IMR-90 (cell line): ENCODE measurements around the gene ZMYM4. TPM values are rescaled to one million over a fixed set of nuclear protein-coding genes. Genes with fewer than 3 reads are reported as not detected.

Source experiments
- ATAC-seq: fragments of 200-7000 bp; cut with Tn5 transposase; 2 replicates; pipeline ENCODE4 v1.9.1; 2020; ENCODE audit warnings: low read depth, mild to moderate bottlenecking, moderate library complexity
- BruUV-seq: library from RNA; stranded (reverse); fragments of 400-500 nt; replicated peaks from 2 replicates; lab custom pipeline; 2021; lab: Mats Ljungman, UMichigan
- CTCF ChIA-PET: fragments of 300-600 bp; formaldehyde crosslinking; extraction: SDS; loops from one replicate; lab custom pipeline; 2021; ENCODE audit warnings: antibody characterized with exemption; lab: Yijun Ruan, JAX
- POLR2A ChIA-PET: fragments of 300-600 bp; sonication (Branson Sonifier 250); formaldehyde crosslinking; loops from one replicate; lab custom pipeline; 2022; ENCODE audit warnings: antibody characterized with exemption; ENCODE audit not compliant: unreplicated experiment; lab: Charles Lee
- DNase-seq: peaks from one replicate; pipeline ENCODE4 v3.0.0; 2013
- H2AFZ ChIP-seq: replicated peaks from 2 replicates; pipeline ENCODE3; 2013; ENCODE audit warnings: low read length, mild to moderate bottlenecking; ENCODE audit not compliant: poor library complexity
- H2AK5ac ChIP-seq: 2 replicates; pipeline ENCODE4 v1.6.1; 2013; ENCODE audit warnings: low read depth, low read length, inconsistent platforms
- H2AK9ac ChIP-seq: replicated peaks from 2 replicates; pipeline ENCODE3; 2013; ENCODE audit warnings: mild to moderate bottlenecking, low read depth, low read length, moderate library complexity; ENCODE audit not compliant: poor library complexity
- H2BK120ac ChIP-seq: 2 replicates; pipeline ENCODE4 v1.6.1; 2013; ENCODE audit warnings: low read depth, low read length, inconsistent platforms
- H2BK15ac ChIP-seq: 3 replicates; pipeline ENCODE4 v1.6.1; 2013; ENCODE audit warnings: low read depth, low read length, inconsistent platforms
- H2BK20ac ChIP-seq: 2 replicates; pipeline ENCODE4 v1.6.1; 2013; ENCODE audit warnings: low read depth, mild to moderate bottlenecking, inconsistent platforms, low read length, moderate library complexity
- H2BK5ac ChIP-seq: 2 replicates; pipeline ENCODE4 v1.6.1; 2013; ENCODE audit warnings: mild to moderate bottlenecking, low read depth, low read length, inconsistent platforms; ENCODE audit not compliant: poor library complexity, severe bottlenecking
- H3K14ac ChIP-seq: replicated peaks from 2 replicates; pipeline ENCODE4 v1.6.1; 2013; ENCODE audit warnings: low read depth, low read length, inconsistent platforms
- H3K18ac ChIP-seq: 2 replicates; pipeline ENCODE4 v1.6.1; 2013; ENCODE audit warnings: low read depth, low read length, control low read depth
- H3K23ac ChIP-seq: 2 replicates; pipeline ENCODE4 v1.6.1; 2013; ENCODE audit warnings: low read depth, low read length, inconsistent platforms
- H3K27ac ChIP-seq: 2 replicates; pipeline ENCODE4 v1.5.1; 2013; ENCODE audit warnings: mild to moderate bottlenecking, control low read depth, low read length; ENCODE audit not compliant: insufficient read depth
- H3K27me3 ChIP-seq: 2 replicates; pipeline ENCODE4 v1.6.1; 2013; ENCODE audit warnings: low read length; ENCODE audit not compliant: control insufficient read depth, insufficient read depth
- H3K36me3 ChIP-seq: 2 replicates; pipeline ENCODE4 v1.6.1; 2013; ENCODE audit warnings: low read length, mixed read lengths; ENCODE audit not compliant: control insufficient read depth, insufficient read depth
- H3K4ac ChIP-seq: 2 replicates; pipeline ENCODE4 v1.6.1; 2013; ENCODE audit warnings: low read depth, low read length, inconsistent platforms
- H3K4me1 ChIP-seq: 2 replicates; pipeline ENCODE4 v1.6.1; 2013; ENCODE audit warnings: low read length, mixed read lengths; ENCODE audit not compliant: control insufficient read depth, insufficient read depth
- H3K4me2 ChIP-seq: 2 replicates; pipeline ENCODE4 v1.6.1; 2013; ENCODE audit warnings: low read depth, mild to moderate bottlenecking, control low read depth, low read length, moderate library complexity
- H3K4me3 ChIP-seq: 2 replicates; pipeline ENCODE4 v1.5.1; 2013; ENCODE audit warnings: low read depth, mild to moderate bottlenecking, control low read depth, low read length, moderate library complexity; ENCODE audit not compliant: insufficient read depth
- H3K56ac ChIP-seq: 2 replicates; pipeline ENCODE4 v1.6.1; 2013; ENCODE audit warnings: low read length, inconsistent platforms; ENCODE audit not compliant: insufficient read depth; ENCODE audit errors: extremely low read depth
- H3K79me1 ChIP-seq, 2 experiments: 2 replicates each; pipeline ENCODE4 v1.6.1; 2013; ENCODE audit warnings: low read length in 2 of 2, inconsistent platforms in 1 of 2, low read depth in 1 of 2
- H3K9ac ChIP-seq: 2 replicates; pipeline ENCODE4 v1.6.1; 2013; ENCODE audit warnings: low read depth, low read length, control low read depth
- H3K9me1 ChIP-seq: 2 replicates; pipeline ENCODE4 v1.6.1; 2013; ENCODE audit warnings: low read length, inconsistent platforms; ENCODE audit not compliant: insufficient read depth
- H3K9me3 ChIP-seq: 2 replicates; pipeline ENCODE4 v1.6.1; 2013; ENCODE audit warnings: low read length; ENCODE audit not compliant: control insufficient read depth, insufficient read depth
- H4K20me1 ChIP-seq: 2 replicates; pipeline ENCODE4 v1.6.1; 2013; ENCODE audit warnings: low read length, inconsistent platforms; ENCODE audit not compliant: insufficient read depth
- H4K5ac ChIP-seq: 2 replicates; pipeline ENCODE4 v1.6.1; 2013; ENCODE audit warnings: mild to moderate bottlenecking, low read depth, low read length, control low read depth
- H4K8ac ChIP-seq, 2 experiments: 2 replicates each; pipeline ENCODE4 v1.6.1; 2013; ENCODE audit warnings: low read depth in 2 of 2, low read length in 2 of 2, control low read depth in 1 of 2, inconsistent platforms in 1 of 2
- H4K91ac ChIP-seq: 2 replicates; pipeline ENCODE4 v1.6.1; 2013; ENCODE audit warnings: low read depth, low read length, inconsistent platforms; ENCODE audit not compliant: insufficient read depth
- BHLHE40 ChIP-seq: fragments of 150-350 bp; IDR thresholded peaks from 2 replicates; pipeline ENCODE4 v1.6.1; 2016; ENCODE audit warnings: mild to moderate bottlenecking, low read depth, low read length
- CEBPB ChIP-seq: IDR thresholded peaks from 2 replicates; pipeline ENCODE4 v1.6.1; 2012; ENCODE audit warnings: low read depth, low read length, improper control_type of control experiment
- CHD1 ChIP-seq: IDR thresholded peaks from 2 replicates; pipeline ENCODE4 v1.6.1; 2012; ENCODE audit warnings: low read depth, low read length, improper control_type of control experiment
- FOS ChIP-seq: fragments of 150-350 bp; IDR thresholded peaks from 2 replicates; pipeline ENCODE4 v1.6.1; 2016; ENCODE audit warnings: low read depth, low read length
- MAFK ChIP-seq: IDR thresholded peaks from 2 replicates; pipeline ENCODE4 v1.6.1; 2012; ENCODE audit warnings: low read depth, low read length, improper control_type of control experiment
- MAZ ChIP-seq: IDR thresholded peaks from 2 replicates; pipeline ENCODE4 v1.6.1; 2012; ENCODE audit warnings: low read depth, mild to moderate bottlenecking, low read length, improper control_type of control experiment, moderate library complexity, borderline replicate concordance
- MXI1 ChIP-seq: IDR thresholded peaks from 2 replicates; pipeline ENCODE4 v1.6.1; 2012; ENCODE audit warnings: low read depth, mild to moderate bottlenecking, low read length, moderate library complexity, borderline replicate concordance
- NFE2L2 ChIP-seq: fragments of 150-350 bp; IDR thresholded peaks from 2 replicates; pipeline ENCODE4 v1.6.1; 2016; ENCODE audit warnings: low read depth, mild to moderate bottlenecking, low read length
- POLR2A ChIP-seq: IDR thresholded peaks from 2 replicates; pipeline ENCODE4 v1.6.1; 2012; ENCODE audit warnings: mild to moderate bottlenecking, low read depth, low read length
- RAD21 ChIP-seq: IDR thresholded peaks from 2 replicates; pipeline ENCODE4 v1.6.1; 2012; ENCODE audit warnings: low read length, improper control_type of control experiment
- RCOR1 ChIP-seq: IDR thresholded peaks from 2 replicates; pipeline ENCODE4 v1.6.1; 2012; ENCODE audit warnings: mild to moderate bottlenecking, low read length, improper control_type of control experiment; ENCODE audit not compliant: insufficient replicate concordance
- RFX5 ChIP-seq: IDR thresholded peaks from 2 replicates; pipeline ENCODE4 v1.8.0; 2012; ENCODE audit warnings: low read depth, mild to moderate bottlenecking, low read length, moderate library complexity
- SMC3 ChIP-seq: fragments of 150-350 bp; IDR thresholded peaks from 2 replicates; pipeline ENCODE4 v1.6.1; 2016; ENCODE audit warnings: low read depth, mild to moderate bottlenecking, antibody characterized with exemption, low read length, moderate library complexity
- WGBS, 2 experiments: methylation state at CpG; one replicate each; pipeline versions ENCODE4 v1.1.5 to v1.1.7; 2013; ENCODE audit warnings: missing lambda C conversion rate in 2 of 2; ENCODE audit not compliant: insufficient read length in 1 of 2; ENCODE audit errors: extremely low coverage in 2 of 2; 5-methylcytosine and 5-hydroxymethylcytosine counted together
- dilution Hi-C: fragments of 300-500 bp; cut with HindIII; formaldehyde crosslinking; loops from one replicate; pipeline ENCODE4 v1.14.3; 2018; ENCODE audit warnings: low sequenced_read_pairs; ENCODE audit not compliant: unreplicated experiment
- in situ Hi-C: fragments of 300-500 bp; cut with MboI; formaldehyde crosslinking; loops from 3 replicates; pipeline ENCODE4 v1.14.3; 2019; ENCODE audit warnings: low sequenced_read_pairs, inconsistent platforms, mixed read lengths
- intact Hi-C: fragments of 100-400 bp; cut with micrococcal nuclease; formaldehyde crosslinking; loops from 2 replicates; pipeline ENCODE4 v1.10.0; 2022
- polyA plus RNA-seq, 3 experiments: library from polyadenylated mRNA; depleted of rRNA; stranded (reverse); fragments of >200 nt; gene quantifications; 2 replicates each; pipeline ENCODE4 v1.2.3, GENCODE V29; 2012; ENCODE audit warnings: low replicate concordance in 1 of 3
- total RNA-seq: library from RNA; depleted of rRNA; stranded (reverse); fragments of >200 nt; gene quantifications from 2 replicates; pipeline ENCODE4 v1.2.3, GENCODE V29; 2012
- TF ChIP-seq, protein P1 (sequence below): fragments of 150-350 bp; IDR thresholded peaks from 2 replicates; pipeline ENCODE4 v1.6.1; 2017; ENCODE audit warnings: mild to moderate bottlenecking, antibody characterized with exemption, low read length, low read depth
- TF ChIP-seq, protein P2 (sequence below): conservative IDR thresholded peaks from 2 replicates; pipeline ENCODE4 v1.5.1; 2012; ENCODE audit warnings: mild to moderate bottlenecking, low read depth, low read length, improper control_type of control experiment
- TF ChIP-seq, protein P3 (sequence below): fragments of 150-350 bp; IDR thresholded peaks from 2 replicates; pipeline ENCODE4 v1.6.1; 2016; ENCODE audit warnings: low read depth, mild to moderate bottlenecking, low read length, moderate library complexity, borderline replicate concordance

Gene ZMYM4
- total and polyA plus RNA-seq, 2 of the 4 experiments (the other 2 are of a cell fraction) = 14.7 to 53.8 TPM

DNA sequence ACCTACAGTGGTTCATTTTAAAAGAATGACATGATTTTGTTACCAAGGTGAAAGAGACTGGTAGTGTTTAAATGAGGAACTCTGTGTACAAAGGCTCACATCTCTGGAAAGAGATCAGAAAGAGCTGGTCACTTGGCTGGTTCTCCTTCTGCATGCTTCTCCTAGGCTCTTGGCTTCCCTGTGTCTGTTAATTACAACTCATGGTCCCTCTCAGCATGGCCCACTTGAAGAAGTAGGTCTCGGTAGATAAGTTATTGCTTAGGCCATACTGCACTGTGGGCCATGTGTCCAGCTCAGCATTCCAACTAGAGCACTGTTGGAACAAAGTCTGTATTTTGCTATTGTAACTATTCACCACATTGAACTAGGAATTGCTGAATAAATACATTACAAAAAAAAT lies 197.6 kb downstream of the ZMYM4 start:
- ATAC-seq = no peak
- Histone ChIP-seq H4K20me1 (no peaks in the 10 kb centered on the region), H3K18ac (no peak overlapping the region), H3K14ac (no peak overlapping the region), H4K8ac (no peak overlapping the region), H3K79me1 (no peaks in the 10 kb centered on the region; a peak in 2 of 4 replicates), H2AFZ (no peak overlapping the region), H3K9me1 (no peaks in the 10 kb centered on the region), H3K23ac (no peak overlapping the region), H3K4me2 (no peak overlapping the region), H3K9me3 (no peaks in the 10 kb centered on the region), H4K5ac (no peak overlapping the region), H3K27ac (no peak overlapping the region), H2BK5ac (no peak overlapping the region), H2AK9ac (no peak overlapping the region), H3K4me3 (no peak overlapping the region), H3K36me3 (peaks cover 37% of the 10 kb centered on the region), H4K91ac (no peak overlapping the region), H3K4ac (no peak overlapping the region), H3K4me1 (peaks cover 3% of the 10 kb centered on the region), H3K56ac (no peak overlapping the region), H3K27me3 (no peaks in the 10 kb centered on the region), H2BK120ac (no peak overlapping the region), H3K9ac (no peak overlapping the region), H2BK20ac (no peak overlapping the region), H2AK5ac (no peak overlapping the region), H2BK15ac (no peak overlapping the region)
- BruUV-seq = no TSS peak
- TF ChIP-seq RAD21 (no peak), POLR2A (no peak), NFE2L2 (no peak), SMC3 (no peak), BHLHE40 (no peak), CEBPB (no peak), RFX5 (no peak), RCOR1 (no peak), MXI1 (no peak), MAZ (no peak), CHD1 (no peak), MAFK (no peak), FOS (no peak)
- TF ChIP-seq, protein P1, sequence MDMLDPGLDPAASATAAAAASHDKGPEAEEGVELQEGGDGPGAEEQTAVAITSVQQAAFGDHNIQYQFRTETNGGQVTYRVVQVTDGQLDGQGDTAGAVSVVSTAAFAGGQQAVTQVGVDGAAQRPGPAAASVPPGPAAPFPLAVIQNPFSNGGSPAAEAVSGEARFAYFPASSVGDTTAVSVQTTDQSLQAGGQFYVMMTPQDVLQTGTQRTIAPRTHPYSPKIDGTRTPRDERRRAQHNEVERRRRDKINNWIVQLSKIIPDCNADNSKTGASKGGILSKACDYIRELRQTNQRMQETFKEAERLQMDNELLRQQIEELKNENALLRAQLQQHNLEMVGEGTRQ = no peak
- TF ChIP-seq, protein P2, sequence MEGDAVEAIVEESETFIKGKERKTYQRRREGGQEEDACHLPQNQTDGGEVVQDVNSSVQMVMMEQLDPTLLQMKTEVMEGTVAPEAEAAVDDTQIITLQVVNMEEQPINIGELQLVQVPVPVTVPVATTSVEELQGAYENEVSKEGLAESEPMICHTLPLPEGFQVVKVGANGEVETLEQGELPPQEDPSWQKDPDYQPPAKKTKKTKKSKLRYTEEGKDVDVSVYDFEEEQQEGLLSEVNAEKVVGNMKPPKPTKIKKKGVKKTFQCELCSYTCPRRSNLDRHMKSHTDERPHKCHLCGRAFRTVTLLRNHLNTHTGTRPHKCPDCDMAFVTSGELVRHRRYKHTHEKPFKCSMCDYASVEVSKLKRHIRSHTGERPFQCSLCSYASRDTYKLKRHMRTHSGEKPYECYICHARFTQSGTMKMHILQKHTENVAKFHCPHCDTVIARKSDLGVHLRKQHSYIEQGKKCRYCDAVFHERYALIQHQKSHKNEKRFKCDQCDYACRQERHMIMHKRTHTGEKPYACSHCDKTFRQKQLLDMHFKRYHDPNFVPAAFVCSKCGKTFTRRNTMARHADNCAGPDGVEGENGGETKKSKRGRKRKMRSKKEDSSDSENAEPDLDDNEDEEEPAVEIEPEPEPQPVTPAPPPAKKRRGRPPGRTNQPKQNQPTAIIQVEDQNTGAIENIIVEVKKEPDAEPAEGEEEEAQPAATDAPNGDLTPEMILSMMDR = no peak
- TF ChIP-seq, protein P3, sequence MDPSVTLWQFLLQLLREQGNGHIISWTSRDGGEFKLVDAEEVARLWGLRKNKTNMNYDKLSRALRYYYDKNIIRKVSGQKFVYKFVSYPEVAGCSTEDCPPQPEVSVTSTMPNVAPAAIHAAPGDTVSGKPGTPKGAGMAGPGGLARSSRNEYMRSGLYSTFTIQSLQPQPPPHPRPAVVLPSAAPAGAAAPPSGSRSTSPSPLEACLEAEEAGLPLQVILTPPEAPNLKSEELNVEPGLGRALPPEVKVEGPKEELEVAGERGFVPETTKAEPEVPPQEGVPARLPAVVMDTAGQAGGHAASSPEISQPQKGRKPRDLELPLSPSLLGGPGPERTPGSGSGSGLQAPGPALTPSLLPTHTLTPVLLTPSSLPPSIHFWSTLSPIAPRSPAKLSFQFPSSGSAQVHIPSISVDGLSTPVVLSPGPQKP = no peak
- dilution Hi-C loops = no loop called here
- ChIA-PET POLR2A (no interaction called here), CTCF (interaction anchor here (1.3 kb wide), 1 partner anchor 15 kb away, joined by 3 read pairs; no protein-coding TSS in a partner anchor)
- no peak for DNase-seq
- intact Hi-C loops = loop anchor here (5.0 kb wide), 1 partner anchor 569 kb away; no protein-coding TSS in a partner anchor
- no CpG with 5 or more reads among the region's 1 CpG for WGBS, 2 experiments
- in situ Hi-C loops = no loop called here
